Liver (tissue), 9 donors: ENCODE measurements around the gene CCDC68. TPM values are rescaled to one million over a fixed set of nuclear protein-coding genes. Genes with fewer than 3 reads are reported as not detected.
A peak's percentile ranks its signal among the peaks of the same experiment; 100 is the strongest.

Experiments
- DNase-seq: peaks from one replicate; pipeline ENCODE4 v3.0.0-alpha.2; 2017; ENCODE audit warnings: low spot score
- H3K27ac ChIP-seq, 2 donors: one replicate each; pipeline ENCODE4 v1.7.0; 2013; ENCODE audit warnings: inconsistent platforms in 2 of 2, low read length in 2 of 2, control low read depth in 1 of 2, low read depth in 1 of 2, mild to moderate bottlenecking in 1 of 2
- H3K27me3 ChIP-seq, 4 donors: one replicate each; pipeline versions ENCODE4 v1.6.1 to v1.7.0; 2013; ENCODE audit warnings: low read length in 3 of 4, inconsistent platforms in 1 of 4, mild to moderate bottlenecking in 1 of 4, moderate library complexity in 1 of 4; ENCODE audit not compliant: control insufficient read depth in 4 of 4, insufficient read depth in 4 of 4
- H3K36me3 ChIP-seq, 4 donors: one replicate each; pipeline versions ENCODE4 v1.6.1 to v1.7.0; 2013; ENCODE audit warnings: low read length in 3 of 4, mild to moderate bottlenecking in 3 of 4, low read depth in 1 of 4, moderate library complexity in 1 of 4; ENCODE audit not compliant: control insufficient read depth in 4 of 4, insufficient read depth in 3 of 4
- H3K4me1 ChIP-seq, 4 donors: one replicate each; pipeline versions ENCODE4 v1.6.1 to v1.7.0; 2013; ENCODE audit warnings: low read length in 3 of 4, mild to moderate bottlenecking in 3 of 4, moderate library complexity in 1 of 4; ENCODE audit not compliant: control insufficient read depth in 4 of 4, insufficient read depth in 4 of 4
- H3K4me3 ChIP-seq, 3 donors: one replicate each; pipeline versions ENCODE4 v1.6.1 to v1.7.0; 2013; ENCODE audit warnings: low read length in 3 of 3, control low read depth in 1 of 3, low read depth in 1 of 3, mild to moderate bottlenecking in 1 of 3
- H3K9ac ChIP-seq, 2 donors: one replicate each; pipeline ENCODE4 v1.7.0; 2013; ENCODE audit warnings: low read length in 2 of 2, mild to moderate bottlenecking in 2 of 2, moderate library complexity in 2 of 2, control low read depth in 1 of 2, low read depth in 1 of 2
- H3K9me3 ChIP-seq, 4 donors: one replicate each; pipeline versions ENCODE4 v1.6.1 to v1.7.0; 2013; ENCODE audit warnings: low read length in 3 of 4; ENCODE audit not compliant: control insufficient read depth in 4 of 4
- EGR1 ChIP-seq, 2 donors: IDR thresholded peaks; 2 replicates each; pipeline ENCODE4 v1.6.1; 2016 to 2018; ENCODE audit warnings: antibody characterized with exemption in 2 of 2, low read depth in 2 of 2
- FOXA1 ChIP-seq: IDR thresholded peaks from 2 replicates; pipeline ENCODE4 v1.6.1; 2016; ENCODE audit warnings: antibody characterized with exemption
- FOXA2 ChIP-seq: IDR thresholded peaks from 2 replicates; pipeline ENCODE4 v1.6.1; 2016; ENCODE audit warnings: antibody characterized with exemption
- GABPA ChIP-seq, 2 donors: IDR thresholded peaks in 1 of 2; conservative IDR thresholded peaks in 1 of 2; 2 replicates each; pipeline ENCODE4 v1.6.1; 2016; ENCODE audit warnings: antibody characterized with exemption in 2 of 2, mild to moderate bottlenecking in 1 of 2, moderate library complexity in 1 of 2
- HNF4A ChIP-seq, 2 donors: conservative IDR thresholded peaks; 2 replicates each; pipeline ENCODE4 v1.6.1; 2016; ENCODE audit warnings: antibody characterized with exemption in 2 of 2, mild to moderate bottlenecking in 2 of 2
- HNF4G ChIP-seq: IDR thresholded peaks from 2 replicates; pipeline ENCODE4 v1.6.1; 2016; ENCODE audit warnings: antibody characterized with exemption
- JUND ChIP-seq, 2 donors: IDR thresholded peaks; 2 replicates each; pipeline ENCODE4 v1.6.1; 2016; ENCODE audit warnings: antibody characterized with exemption in 2 of 2
- NR2F2 ChIP-seq: IDR thresholded peaks from 2 replicates; pipeline ENCODE4 v1.6.1; 2016; ENCODE audit warnings: antibody characterized with exemption
- RAD21 ChIP-seq, 2 donors: IDR thresholded peaks; 2 replicates each; pipeline ENCODE4 v1.6.1; 2016; ENCODE audit warnings: antibody characterized with exemption in 2 of 2, mild to moderate bottlenecking in 2 of 2
- RXRA ChIP-seq, 2 donors: IDR thresholded peaks; 2 replicates each; pipeline ENCODE4 v1.6.1; 2017 to 2018; ENCODE audit warnings: antibody characterized with exemption in 2 of 2, mild to moderate bottlenecking in 1 of 2
- SP1 ChIP-seq: IDR thresholded peaks from 2 replicates; pipeline ENCODE4 v1.6.1; 2018; ENCODE audit warnings: antibody characterized with exemption, mild to moderate bottlenecking
- TAF1 ChIP-seq: conservative IDR thresholded peaks from 2 replicates; pipeline ENCODE4 v1.6.1; 2016; ENCODE audit warnings: antibody characterized with exemption, mild to moderate bottlenecking
- YY1 ChIP-seq: IDR thresholded peaks from 2 replicates; pipeline ENCODE4 v1.6.1; 2016; ENCODE audit warnings: antibody characterized with exemption, mild to moderate bottlenecking
- WGBS: extraction: QIAGEN DNeasy Blood & Tissue Kit; methylation state at CpG from one replicate; pipeline ENCODE4 v1.1.7; 2013; 5-methylcytosine and 5-hydroxymethylcytosine counted together
- polyA plus RNA-seq, 2 donors: library from polyadenylated mRNA; stranded (reverse) in 1 of 2; unstranded in 1 of 2; fragments of 200-250 nt in 1 of 2; fragments of >200 nt in 1 of 2; fragmentation: Nextera tagmentation in 1 of 2; extraction: Ambion mirVana in 1 of 2; gene quantifications; one replicate each; pipeline versions ENCODE4 v1.2.1 to v1.2.3, GENCODE V29; 2013 to 2015
- total RNA-seq, 2 donors: library from RNA; depleted of rRNA; stranded (reverse); fragments of >200 nt; gene quantifications; one replicate each; pipeline ENCODE4 v1.2.3, GENCODE V29; 2014
- TF ChIP-seq, protein P1 (sequence below): IDR thresholded peaks from 2 replicates; pipeline ENCODE4 v1.6.1; 2016; ENCODE audit warnings: antibody characterized with exemption
- TF ChIP-seq, protein P2 (sequence below): fragments of 150-350 bp; IDR thresholded peaks from 2 replicates; pipeline ENCODE4 v1.5.1; 2017; ENCODE audit warnings: improper control_type of control experiment, low read depth, low read length; ENCODE audit not compliant: missing input control
- TF ChIP-seq, protein P3 (sequence below): IDR thresholded peaks from 2 replicates; pipeline ENCODE4 v1.6.1; 2016; ENCODE audit warnings: antibody characterized with exemption
- TF ChIP-seq, protein P4 (sequence below): IDR thresholded peaks from 2 replicates; pipeline ENCODE4 v1.6.1; 2016; ENCODE audit warnings: antibody characterized with exemption, mild to moderate bottlenecking
- TF ChIP-seq, protein P5 (sequence below): IDR thresholded peaks from 2 replicates; pipeline ENCODE4 v1.6.1; 2016; ENCODE audit warnings: antibody characterized with exemption
- donor health status: healthy.
- donor health status: healthy.
- donor health status: healthy.
- donor health status: healthy.
- donor health status: healthy.

CCDC68 gene
- total and polyA plus RNA-seq, 4 donors, result 2.6 to 17.5 (median 11.2) TPM

DNA sequence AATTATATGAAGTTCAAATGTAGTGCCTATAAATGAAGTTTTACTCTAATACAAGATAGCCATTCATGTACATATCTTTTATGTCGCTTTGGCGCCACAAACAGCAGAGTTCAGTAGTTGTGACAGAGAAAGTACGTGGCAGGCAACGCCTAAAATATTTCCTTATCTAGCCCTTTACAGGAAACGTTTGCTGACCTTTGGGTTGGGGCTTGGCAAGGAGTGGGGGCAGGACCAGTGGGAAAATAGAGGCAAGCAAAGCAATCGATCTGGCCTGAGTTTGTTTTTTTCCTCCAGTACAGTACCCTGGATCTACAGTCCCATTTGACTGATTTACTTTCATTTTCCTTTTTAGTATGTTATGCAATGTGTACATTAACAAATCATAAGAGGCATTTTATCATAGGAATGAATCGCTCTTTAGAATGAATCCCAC lies 13.1 kb downstream of the CCDC68 start:
- Histone ChIP-seq H3K27ac (peak overlapping the region; percentile 74 to 85), H3K4me3 (peak overlapping the region; percentile 48 to 56 (median 52)), H3K27me3 (no peaks in the 10 kb centered on the region), H3K4me1 (peaks cover 11 to 34% (median 27%) of the 10 kb centered on the region in 4 donors), H3K9me3 (no peaks in the 10 kb centered on the region), H3K9ac (peak overlapping the region; percentile 21 to 94), H3K36me3 (no peaks in the 10 kb centered on the region)
- peak; percentile 65 for DNase-seq
- WGBS, result 2% methylated on average over 7 of the region's 7 CpGs
- peak; percentile 49 to 89 for TF ChIP-seq JUND (IDR thresholded peaks at IDR 0.05)
- no peak for TF ChIP-seq TAF1
- TF ChIP-seq, protein P1, sequence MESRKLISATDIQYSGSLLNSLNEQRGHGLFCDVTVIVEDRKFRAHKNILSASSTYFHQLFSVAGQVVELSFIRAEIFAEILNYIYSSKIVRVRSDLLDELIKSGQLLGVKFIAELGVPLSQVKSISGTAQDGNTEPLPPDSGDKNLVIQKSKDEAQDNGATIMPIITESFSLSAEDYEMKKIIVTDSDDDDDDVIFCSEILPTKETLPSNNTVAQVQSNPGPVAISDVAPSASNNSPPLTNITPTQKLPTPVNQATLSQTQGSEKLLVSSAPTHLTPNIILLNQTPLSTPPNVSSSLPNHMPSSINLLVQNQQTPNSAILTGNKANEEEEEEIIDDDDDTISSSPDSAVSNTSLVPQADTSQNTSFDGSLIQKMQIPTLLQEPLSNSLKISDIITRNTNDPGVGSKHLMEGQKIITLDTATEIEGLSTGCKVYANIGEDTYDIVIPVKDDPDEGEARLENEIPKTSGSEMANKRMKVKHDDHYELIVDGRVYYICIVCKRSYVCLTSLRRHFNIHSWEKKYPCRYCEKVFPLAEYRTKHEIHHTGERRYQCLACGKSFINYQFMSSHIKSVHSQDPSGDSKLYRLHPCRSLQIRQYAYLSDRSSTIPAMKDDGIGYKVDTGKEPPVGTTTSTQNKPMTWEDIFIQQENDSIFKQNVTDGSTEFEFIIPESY, result peak; percentile 74
- TF ChIP-seq NR2F2, result peak; percentile 97
- TF ChIP-seq RXRA (IDR thresholded peaks at IDR 0.05), result peak; percentile 87 to 92
- peak; percentile 74 for TF ChIP-seq HNF4G
- TF ChIP-seq, protein P2, sequence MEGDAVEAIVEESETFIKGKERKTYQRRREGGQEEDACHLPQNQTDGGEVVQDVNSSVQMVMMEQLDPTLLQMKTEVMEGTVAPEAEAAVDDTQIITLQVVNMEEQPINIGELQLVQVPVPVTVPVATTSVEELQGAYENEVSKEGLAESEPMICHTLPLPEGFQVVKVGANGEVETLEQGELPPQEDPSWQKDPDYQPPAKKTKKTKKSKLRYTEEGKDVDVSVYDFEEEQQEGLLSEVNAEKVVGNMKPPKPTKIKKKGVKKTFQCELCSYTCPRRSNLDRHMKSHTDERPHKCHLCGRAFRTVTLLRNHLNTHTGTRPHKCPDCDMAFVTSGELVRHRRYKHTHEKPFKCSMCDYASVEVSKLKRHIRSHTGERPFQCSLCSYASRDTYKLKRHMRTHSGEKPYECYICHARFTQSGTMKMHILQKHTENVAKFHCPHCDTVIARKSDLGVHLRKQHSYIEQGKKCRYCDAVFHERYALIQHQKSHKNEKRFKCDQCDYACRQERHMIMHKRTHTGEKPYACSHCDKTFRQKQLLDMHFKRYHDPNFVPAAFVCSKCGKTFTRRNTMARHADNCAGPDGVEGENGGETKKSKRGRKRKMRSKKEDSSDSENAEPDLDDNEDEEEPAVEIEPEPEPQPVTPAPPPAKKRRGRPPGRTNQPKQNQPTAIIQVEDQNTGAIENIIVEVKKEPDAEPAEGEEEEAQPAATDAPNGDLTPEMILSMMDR, result no peak
- TF ChIP-seq, protein P3, sequence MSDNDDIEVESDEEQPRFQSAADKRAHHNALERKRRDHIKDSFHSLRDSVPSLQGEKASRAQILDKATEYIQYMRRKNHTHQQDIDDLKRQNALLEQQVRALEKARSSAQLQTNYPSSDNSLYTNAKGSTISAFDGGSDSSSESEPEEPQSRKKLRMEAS, result peak; percentile 85
- peak; percentile 55 for TF ChIP-seq FOXA1
- TF ChIP-seq HNF4A (conservative IDR thresholded peaks at IDR 0.05), result peak; percentile 88 to 94
- TF ChIP-seq, protein P4, sequence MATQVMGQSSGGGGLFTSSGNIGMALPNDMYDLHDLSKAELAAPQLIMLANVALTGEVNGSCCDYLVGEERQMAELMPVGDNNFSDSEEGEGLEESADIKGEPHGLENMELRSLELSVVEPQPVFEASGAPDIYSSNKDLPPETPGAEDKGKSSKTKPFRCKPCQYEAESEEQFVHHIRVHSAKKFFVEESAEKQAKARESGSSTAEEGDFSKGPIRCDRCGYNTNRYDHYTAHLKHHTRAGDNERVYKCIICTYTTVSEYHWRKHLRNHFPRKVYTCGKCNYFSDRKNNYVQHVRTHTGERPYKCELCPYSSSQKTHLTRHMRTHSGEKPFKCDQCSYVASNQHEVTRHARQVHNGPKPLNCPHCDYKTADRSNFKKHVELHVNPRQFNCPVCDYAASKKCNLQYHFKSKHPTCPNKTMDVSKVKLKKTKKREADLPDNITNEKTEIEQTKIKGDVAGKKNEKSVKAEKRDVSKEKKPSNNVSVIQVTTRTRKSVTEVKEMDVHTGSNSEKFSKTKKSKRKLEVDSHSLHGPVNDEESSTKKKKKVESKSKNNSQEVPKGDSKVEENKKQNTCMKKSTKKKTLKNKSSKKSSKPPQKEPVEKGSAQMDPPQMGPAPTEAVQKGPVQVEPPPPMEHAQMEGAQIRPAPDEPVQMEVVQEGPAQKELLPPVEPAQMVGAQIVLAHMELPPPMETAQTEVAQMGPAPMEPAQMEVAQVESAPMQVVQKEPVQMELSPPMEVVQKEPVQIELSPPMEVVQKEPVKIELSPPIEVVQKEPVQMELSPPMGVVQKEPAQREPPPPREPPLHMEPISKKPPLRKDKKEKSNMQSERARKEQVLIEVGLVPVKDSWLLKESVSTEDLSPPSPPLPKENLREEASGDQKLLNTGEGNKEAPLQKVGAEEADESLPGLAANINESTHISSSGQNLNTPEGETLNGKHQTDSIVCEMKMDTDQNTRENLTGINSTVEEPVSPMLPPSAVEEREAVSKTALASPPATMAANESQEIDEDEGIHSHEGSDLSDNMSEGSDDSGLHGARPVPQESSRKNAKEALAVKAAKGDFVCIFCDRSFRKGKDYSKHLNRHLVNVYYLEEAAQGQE, result peak; percentile 53
- peak; percentile 85 for TF ChIP-seq YY1
- peak in 1 of 2 donors; percentile 47 for TF ChIP-seq GABPA (IDR thresholded peaks at IDR 0.05 in 1 of 2, conservative IDR thresholded peaks at IDR 0.05 in 1 of 2)
- TF ChIP-seq EGR1 (IDR thresholded peaks at IDR 0.05; ENCODE audit: low read depth in 2 of 2), result no peak
- TF ChIP-seq FOXA2, result peak; percentile 65
- TF ChIP-seq, protein P5, sequence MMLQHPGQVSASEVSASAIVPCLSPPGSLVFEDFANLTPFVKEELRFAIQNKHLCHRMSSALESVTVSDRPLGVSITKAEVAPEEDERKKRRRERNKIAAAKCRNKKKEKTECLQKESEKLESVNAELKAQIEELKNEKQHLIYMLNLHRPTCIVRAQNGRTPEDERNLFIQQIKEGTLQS, result peak; percentile 49
- peak; percentile 90 for TF ChIP-seq SP1
- TF ChIP-seq RAD21 (IDR thresholded peaks at IDR 0.05), result peak; percentile 57 to 65
